Activated naive CD4-positive, alpha-beta T cell (primary cell): ENCODE measurements around the gene MFSD11.
"Not testable (repeated sequence)": the region's sequence is repeated elsewhere in the genome, so short reads cannot be mapped to it uniquely, and the experiment has no call there.

ENCODE experiments used
- DNase-seq, 4 experiments: peaks; one replicate each; lab custom pipeline; 2025; lab: John Stamatoyannopoulos, UW

Gene MFSD11

DNA sequence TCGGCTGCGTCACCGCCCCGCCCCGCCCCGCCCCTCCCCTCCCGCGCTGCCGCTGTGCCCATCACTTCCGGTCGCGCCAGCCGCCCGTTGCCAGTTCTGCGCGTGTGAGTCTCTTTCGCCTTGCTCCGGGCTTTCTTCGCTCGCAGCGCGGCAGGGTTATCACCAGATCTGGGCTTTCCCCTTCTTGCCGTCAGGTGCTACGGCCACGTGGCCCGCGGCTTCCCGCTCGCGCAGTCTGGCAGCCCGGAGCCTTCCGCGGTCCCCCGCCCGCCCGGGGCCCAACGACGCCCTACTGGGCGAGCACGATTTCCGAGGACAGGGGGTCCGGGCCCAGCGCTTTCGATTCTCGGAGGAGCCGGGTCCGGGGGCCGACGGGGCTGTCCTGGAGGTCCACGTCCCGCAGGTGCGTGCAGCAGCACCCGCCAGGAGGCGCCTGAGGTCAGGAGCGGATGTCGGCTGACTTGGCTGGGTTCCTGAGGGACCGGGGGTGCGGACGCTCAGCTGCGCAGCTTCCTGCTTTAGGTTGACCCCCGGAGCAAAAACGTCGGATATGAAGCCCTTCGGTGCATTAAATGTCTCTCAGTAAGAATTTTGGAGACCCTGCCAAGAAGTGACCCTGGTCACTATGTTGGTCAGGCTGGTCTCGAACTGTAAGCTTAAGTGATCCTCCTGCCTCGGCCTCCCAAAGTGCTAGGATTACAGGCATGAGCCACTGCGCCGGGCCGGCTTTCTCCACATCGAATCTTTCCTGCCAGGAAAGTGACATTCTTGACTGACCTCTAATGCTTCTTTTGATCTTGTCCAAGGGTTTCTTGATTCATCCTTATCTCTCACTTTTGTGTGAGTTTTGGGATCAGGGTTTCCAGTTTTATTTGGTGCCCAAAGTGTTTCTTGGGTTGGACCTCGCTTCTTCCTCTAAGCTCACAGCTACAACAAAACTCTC, 10.9 kb upstream of the MFSD11 start, which contains the start of gene METTL23:
METTL23 (plus strand) TSS at position 64 of the 943 bp plus-strand sequence. CDS start 2,872 bp downstream, outside the sequence.
- DNase-seq = peak in 3 of 4 experiments; percentile 67 to 76 (median 75)

DNA sequence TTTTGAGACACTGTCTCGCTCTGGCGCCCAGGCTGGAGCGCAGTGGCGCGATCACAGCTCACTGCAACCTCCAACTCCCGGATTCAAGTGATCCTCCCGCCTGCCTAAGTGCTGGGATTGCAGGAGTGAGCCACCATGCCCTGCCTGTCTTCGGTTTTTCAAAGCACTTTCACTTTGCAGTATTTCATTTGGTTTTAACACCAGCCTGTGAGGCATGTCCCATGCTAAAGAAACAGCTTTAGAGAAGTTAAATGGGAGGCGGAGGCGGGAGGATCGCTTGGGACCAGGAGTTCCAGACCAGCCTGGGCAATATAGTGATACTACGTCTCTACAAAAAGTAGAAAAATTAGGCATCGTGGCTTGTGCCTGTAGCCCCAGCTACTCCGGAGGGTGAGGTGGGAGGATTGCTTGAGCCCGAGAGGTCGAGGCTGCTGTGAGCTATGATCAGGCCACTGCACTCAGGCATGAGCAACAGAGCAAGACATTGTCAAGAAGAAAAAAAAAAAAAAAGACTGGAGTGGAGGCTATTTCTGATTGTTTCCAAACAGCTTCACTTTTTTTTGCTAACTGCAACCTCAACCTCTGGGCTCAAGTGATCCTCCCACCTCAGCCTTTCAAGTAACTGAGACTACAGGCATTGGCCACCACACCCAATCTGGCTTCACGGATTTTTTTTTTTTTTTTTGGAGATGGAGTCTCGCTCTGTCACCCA, 10.0 kb upstream of the MFSD11 start:
- no peak for DNase-seq

DNA sequence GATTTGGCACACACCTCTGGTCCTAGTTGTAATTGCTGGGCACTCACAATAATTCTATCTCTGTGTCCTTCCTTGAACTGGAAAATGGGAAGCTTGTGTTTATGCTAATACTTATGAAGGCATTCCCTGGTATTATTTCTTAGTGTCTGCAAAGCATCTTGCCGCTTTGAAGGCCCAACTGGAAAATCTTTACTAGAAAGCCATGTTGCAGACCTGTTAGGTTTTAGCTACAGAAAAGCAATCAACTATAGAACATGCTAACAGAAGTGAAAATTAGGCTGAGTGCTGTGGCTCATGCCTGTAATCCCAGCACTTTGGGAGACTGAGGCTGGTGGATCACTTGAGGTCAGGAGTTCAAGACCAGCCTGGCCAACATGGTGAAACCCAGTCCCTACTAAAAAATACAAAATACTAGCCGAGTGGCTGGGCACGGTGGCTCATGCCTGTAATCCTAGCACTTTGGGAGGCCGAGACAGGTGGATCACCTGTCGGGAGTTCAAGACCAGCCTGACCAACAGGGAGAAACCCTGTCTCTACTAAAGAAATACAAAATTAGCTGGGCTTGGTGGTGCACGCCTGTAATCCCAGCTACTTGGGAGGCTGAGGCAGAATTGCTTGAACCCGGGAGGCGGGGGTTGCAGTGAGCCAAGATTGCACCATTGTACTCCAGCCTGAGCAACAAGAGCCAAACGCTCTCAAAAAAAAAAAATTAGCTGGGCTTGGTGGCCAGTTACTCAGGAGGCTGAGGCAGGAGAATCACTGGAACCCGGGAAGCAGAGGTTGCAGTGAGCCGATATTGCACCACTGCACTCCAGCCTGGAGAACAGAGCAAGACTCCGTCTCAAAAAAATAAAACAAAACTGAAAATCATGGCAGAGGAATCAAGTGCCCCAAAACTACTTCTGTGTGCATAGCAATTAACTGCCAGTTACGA, 5.9 kb upstream of the MFSD11 start:
- DNase-seq = not testable (repeated sequence)

DNA sequence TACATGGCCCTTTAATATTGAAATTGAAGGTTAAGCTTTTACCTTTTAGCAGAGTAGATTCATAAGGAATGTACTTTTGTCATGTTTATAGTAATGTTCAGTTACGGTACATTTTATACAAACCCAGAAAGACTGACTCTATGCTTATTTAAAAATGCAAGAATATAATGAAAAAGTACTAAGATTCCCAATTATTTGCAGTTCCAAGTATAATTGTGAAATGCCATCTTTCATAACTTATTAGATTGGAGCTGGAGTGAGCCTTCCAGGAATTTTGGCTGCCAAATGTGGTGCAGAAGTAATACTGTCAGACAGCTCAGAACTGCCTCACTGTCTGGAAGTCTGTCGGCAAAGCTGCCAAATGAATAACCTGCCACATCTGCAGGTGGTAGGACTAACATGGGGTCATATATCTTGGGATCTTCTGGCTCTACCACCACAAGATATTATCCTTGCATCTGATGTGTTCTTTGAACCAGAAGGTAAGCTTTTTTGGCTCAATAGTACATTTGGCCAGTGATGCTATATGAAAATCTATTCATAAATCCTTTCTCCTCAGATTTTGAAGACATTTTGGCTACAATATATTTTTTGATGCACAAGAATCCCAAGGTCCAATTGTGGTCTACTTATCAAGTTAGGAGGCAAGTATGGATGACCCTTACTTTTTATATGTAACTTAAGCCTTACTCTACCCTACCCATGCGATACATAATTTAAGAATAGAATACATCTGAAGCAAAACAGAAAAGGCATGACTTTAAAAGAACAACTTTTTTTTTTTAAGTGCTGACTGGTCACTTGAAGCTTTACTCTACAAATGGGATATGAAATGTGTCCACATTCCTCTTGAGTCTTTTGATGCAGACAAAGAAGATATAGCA, 4.9 kb upstream of the MFSD11 start:
- no peak for DNase-seq

DNA sequence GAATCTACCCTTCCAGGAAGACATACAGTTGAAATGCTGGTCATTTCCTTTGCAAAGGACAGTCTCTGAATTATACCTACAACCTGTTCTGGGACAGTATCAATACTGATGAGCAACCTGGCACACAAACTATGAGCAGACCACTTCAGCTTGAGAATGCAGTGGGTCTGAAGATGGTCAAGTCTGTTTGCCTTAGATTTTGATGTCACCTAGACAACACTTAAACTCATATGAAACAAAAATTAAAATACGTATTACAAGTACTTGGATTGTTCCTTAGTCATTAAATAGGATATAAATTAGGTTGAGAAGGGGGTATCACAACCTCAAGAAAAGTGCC, 4.3 kb upstream of the MFSD11 start:
- no peak for DNase-seq

DNA sequence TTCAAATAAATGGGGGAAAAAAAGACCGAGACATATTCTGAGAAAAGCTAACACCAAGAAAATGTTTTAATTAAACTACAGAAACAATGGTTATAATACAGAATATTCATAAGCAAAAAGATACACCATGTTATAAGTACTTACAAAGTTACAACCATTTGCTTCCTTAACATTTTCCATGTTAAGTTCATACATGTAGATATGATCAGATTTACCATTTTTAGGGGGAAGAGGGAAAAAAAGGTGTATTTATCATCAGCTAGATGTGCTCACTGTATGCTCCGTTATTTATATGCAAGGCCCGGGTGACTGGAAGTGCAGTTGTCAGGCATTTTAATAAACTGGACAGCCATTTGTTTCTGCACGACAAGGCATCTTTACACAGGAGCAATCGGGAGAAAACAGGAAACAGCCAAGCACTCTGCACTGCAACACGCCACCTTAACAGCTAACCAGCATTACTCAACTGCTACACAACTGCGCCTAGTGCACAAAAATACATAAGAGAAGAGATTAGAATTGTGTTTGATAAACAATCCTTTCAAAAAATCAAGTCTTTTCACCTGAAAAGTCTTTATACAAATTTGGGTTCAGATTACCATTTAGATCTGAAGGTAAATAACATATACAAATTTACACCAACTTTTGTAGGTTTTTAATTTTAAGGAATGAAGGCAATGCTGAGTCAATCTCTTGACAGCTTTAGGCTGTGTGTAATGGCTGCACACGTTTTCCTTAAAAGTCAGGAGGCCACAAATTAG, 3.7 kb upstream of the MFSD11 start:
- no peak for DNase-seq

DNA sequence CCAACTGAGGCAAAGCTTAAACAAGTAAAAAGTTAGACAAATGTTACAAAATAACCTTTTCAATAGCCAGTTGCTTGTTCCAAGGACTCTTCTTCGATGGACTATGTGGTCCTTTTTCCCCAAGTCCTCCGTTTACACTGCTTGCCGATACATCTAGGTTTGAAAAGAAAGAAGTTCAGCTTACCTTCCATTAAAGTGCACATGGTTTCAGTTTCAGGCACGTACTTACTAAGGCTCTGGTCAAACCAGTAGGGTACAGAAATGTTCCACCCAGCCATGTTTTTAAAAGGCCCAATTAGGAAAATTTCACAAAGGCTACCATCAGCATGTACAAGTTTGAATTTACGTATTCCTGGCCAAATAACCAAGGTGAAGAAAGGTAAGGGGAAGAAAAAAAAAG, 2.9 kb upstream of the MFSD11 start:
- DNase-seq = no peak

DNA sequence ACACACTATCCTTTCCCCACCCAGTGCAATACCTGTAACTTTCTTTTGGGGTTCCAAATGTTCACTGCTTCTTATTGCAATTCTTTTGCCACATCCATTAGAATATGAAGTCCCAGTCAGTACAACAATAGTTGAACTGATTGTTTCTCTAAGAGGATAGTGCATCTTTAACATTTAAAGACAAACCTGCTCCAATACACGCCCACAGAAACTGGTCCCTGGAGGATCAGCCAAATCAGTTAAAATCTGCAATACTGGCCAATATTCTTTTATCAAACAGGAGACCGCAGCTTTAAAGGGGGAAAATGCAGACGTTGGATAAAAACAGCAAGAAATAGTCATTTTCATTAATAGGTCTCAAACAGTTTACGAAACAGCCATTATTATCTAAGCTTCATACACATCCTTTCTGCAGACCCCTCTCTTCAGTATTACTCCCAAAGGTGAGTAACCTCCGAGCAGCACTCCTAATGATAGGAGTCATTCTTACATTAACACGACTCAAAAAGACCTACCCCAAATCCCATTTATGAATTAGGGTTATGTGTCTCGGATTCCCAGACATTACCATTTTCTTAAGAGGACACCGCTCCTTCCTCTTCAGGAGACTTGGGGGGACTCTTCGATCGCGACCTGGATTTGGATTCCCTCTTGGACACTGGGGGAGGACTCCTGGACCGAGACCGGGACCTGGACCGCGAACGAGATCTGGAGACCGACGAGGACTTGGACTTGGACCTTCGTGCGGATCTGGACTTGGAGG, 2.2 kb upstream of the MFSD11 start:
- no peak for DNase-seq

DNA sequence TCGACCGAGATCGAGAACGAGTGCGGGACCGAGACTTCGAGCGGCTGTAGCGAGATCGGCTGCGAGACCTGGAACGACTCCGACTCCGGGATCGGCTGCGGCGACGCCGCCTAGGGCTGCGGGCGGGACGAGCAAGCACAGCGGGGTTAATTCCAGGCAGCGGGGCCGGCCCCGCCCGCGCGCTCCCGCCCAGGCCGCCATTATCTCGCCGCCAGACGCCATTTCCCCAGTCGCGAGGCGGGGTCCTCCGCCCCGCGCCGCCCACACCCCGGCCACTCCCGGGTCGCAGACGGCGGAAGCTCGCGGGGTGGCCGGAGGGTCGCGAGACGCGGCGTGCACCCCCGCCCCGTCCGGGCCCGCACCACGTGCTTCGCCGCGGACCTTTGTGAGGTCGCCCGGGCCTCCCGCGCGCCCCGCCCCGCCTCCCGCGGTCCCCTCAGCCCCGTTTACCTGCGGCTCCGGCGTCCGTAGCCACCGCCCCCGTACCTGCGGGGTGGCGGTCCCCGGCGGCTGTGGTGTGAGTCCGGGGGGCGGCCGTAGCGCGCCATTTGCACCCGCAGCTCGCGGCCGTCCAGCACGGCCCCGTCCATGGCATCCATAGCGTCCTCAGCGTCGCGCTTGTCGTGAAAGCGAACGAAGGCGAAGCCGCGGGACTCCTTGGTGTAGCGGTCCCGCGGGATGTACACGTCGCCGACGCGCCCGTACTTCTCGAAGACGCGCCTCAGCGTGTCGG, 1.4 kb upstream of the MFSD11 start:
- peak; percentile 38 to 66 (median 48) for DNase-seq

DNA sequence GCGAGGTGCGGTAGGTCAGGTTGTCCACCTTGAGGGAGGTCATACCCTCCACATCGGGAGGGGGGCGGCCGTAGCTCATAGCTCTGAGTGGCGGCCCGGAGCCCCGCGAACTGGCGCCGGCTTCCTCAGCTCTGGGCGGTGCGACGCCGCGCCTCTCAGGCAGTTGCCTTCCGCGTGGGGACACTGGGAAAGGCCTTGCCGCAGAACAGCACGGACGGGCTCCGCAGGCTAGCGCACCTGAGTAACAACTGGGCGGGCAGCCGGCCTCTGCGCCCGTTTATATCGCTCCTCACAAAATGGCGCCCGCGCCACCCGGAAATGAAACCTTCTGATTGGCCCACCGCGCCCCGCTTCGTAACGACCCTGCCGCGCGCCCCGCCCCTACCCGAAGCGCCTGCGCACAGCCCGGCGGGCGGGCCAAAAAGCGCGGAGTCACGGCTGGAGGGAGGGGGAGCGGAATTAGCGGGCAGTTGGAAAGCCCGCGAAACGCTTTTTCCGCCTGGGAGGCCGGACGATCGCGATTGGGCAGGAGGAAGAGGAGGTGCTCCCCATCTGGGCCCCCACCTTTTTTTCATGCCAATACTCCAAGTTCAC, 740 bp upstream of the MFSD11 start, which contains the start of gene SRSF2:
SRSF2 (minus strand) TSS at position 250 of the 594 bp plus-strand sequence; CDS start at position 79, 171 bp downstream.
- peak; percentile 97 to 99 (median 98) for DNase-seq

DNA sequence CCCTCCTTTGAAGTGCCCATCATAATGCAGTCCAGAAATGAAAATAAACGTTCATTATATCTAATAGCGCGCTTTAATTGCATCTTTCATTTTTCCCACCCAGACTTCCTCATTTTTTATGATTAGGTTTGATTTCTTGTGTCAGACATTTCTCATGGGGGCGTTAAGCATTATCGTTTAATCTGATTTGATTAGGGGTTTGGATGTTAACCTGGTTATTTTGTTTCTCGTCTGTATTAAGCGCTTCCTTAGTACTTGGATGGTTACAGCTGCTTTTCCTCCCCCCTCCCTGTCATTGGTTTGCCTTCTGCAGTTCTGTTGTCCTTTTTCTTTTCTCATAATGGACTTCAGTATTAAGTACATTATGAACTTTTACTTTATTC, 540 bp downstream of the MFSD11 start:
- no peak for DNase-seq

DNA sequence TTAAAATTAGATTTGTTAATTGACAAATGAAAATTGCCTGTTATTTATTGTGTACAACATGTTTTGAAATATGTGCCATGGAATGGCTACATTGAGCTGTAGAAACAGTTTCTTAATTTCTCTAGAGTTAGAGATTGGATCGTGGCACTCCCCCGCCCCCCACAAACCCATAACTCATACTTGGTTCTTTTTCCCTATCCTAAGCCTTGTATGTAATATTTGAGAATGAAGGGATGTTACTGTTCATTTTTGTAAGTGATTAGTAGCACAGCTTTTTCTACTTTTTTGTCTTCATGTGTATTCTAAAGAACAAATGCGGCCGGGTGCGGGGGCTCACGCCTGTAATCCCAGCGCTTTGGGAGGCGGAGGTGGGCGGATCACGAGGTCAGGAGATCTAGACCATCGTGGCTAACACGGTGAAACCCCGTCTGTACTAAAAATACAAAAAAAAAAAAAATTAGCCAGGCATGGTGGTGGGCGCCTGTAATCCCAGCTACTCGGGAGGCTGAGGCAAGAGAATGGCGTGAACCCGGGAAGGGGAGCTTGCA, 1.7 kb downstream of the MFSD11 start:
- DNase-seq = not testable (repeated sequence)

DNA sequence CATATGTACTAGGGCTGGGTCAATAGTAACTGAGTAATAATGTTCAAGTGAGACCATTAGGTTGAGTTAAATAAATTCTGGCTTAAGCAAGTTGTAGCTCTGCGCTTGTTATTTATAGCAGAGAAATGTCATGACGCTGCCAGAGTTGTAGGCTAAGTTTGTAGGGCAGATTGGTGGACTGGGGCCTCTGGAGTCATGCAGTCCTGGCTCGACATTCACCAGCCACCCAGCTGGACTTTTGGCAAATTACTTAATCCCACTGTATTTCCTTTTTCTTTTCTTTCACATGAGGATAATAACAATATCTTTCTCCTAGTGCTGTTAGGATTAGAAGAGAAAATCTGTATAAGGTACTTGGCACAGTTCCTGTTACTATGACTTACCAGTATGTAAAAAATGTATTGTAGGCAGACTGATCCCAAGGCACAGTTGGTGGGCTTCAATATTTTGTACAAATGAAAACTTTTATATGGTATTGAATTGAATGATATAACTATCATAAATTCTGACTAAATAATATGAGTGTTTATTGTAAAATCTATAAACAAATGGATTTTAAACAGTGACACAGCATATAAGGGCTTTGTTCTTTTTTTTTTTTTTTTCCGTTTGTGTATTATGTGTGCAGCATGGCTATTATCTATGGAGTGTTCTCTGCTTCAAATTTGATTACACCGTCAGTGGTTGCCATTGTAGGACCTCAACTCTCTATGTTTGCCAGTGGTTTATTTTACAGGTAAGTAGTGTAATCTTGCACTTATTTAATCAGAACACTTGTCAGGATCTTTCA, 2.6 kb downstream of the MFSD11 start:
- no peak for DNase-seq

DNA sequence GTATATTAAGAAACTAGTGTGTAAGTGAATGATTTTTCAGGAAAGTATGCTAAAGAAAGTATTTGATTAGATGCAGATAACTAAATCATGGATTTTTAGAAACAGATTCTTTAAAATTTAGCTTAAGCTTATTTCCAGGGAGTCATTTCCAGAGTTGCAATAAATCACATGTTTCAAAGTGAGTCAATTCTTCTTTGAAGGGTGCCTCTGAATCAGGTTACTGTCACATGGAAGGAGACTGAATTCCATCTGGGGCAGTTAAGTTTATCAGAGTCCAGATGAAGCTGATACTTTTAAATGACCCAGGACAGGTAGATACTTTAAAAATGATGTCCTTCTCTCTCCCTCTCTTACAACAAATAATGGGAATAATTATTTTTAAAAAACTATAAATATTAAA, 5.0 kb downstream of the MFSD11 start:
- no peak for DNase-seq

DNA sequence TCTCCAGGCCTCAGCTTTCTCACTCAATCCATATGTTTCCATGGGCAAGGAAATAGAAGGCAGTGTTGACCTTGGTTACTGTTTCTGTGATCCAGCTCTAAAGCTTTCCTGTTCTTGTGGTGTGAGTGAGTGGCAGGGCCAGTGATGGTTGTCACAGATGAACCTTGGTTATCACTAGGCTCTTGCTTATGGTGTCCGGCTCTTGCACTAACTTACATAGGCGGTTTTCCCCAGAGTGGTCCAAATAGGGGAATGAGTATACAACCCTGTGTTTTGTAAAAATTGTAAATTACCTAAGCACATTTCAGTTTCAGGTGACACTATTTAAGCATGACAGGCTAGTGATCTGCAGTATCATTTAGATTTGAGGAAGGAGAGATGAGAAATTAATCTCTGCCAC, 6.8 kb downstream of the MFSD11 start:
- DNase-seq = no peak

DNA sequence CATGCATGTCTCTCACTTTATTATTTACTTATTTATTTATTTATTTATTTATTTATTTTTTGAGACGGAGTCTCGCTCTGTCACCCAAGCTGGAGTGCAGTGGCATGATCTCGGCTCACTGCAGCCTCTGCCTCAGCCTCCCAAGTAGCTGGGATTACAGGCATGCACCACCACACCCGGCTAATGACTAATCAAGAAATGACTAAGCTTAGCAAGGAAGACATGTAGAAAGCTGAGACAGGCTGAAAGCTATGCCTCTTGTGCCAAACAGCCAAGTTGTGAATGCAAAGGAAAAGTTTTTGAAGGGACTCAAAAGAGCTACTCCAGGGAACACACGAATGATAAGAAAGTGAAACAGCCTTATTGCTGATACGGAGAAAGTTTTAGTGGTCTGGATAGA, 7.9 kb downstream of the MFSD11 start:
- DNase-seq = not testable (repeated sequence)

DNA sequence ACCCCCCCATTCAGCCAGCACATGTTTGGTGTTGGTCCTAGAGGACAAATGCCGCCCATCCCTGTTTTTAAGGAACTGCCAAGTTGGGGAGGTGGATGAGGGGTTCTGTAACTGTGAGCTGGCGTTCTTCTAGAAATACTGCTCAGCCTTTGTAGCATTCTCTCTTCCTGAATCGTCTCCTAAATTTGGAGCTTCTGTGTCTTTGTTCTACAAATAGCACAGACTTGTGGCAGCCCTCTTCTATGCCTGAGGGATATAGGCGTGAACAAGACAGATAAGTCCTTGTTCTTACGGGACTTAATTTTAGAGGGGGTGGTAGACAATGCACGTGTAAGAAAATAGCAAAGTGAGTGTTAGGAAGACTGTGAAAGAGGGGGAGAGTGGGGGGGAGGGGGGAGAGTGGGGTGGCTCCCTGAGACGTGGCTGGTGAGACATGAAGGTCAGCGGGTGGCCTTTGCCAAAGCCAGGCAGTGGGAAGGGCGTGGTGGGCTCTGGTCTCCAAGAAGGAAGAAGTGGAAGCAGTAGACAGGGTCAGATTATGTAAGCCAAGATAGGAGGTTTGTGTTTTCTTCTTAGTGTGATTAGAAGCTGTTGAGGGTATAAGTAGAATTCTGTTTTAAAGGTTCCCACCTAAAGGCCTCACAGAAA, 9.9 kb downstream of the MFSD11 start:
- DNase-seq = no peak
